ENCODE results near the gene KCNH2. TPM values are rescaled to one million over a fixed set of nuclear protein-coding genes. Genes with fewer than 3 reads are reported as not detected.

Gene KCNH2
- total and polyA plus RNA-seq, 7 donors = 0.46 to 107 (median 40.6) TPM

DNA sequence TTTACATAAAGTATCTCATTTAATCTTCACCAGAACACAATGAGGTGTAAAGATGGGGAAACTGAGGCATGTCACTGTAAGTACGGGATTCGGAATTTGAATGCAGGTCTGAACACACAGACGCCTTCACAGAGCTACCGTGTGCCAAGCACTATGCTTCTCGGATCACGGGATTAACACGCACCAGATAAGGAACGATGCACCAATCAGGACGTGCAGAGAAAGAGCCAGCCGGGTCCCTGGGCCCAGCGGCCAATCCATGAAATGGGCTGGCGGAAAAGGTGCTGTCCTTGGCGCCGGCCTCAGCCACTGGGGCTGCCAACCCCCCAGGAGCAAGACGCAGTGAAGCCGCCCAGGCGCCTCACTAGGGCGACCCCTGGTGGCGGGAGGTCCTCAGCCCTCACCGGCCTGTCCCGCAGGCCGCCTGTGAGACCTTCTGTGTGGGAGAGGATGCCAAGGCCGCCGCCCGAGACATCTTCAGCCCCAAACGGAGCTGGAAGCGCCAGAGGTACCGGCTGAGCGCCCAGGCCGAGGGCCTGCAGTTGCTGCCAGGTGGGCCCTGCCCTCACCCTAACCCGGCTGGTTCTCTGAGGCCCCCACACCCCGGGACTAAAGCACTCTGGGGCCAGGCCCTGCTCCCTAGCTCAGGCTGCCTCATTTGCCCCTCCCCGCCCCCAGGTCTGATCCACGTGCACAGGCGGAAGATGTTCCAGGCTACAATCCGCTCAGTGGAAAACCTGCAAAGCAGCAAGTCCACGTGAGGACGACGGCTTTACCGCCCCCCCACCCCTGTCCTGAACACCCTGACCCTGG lies 30.6 kb upstream of the KCNH2 start:
- Histone ChIP-seq H3K9me3 (no peaks in the 10 kb centered on the region), H3K4me3 (peak overlapping the region in 2 of 4 donors; percentile 17 to 19), H3K4me1 (peaks cover 0 to 20% (median 9%) of the 10 kb centered on the region in 4 donors), H3K36me3 (no peaks in the 10 kb centered on the region), H3K27ac (no peak overlapping the region), H3K27me3 (peaks cover 8 to 47% (median 35%) of the 10 kb centered on the region in 3 donors)
- TF ChIP-seq, protein P1, sequence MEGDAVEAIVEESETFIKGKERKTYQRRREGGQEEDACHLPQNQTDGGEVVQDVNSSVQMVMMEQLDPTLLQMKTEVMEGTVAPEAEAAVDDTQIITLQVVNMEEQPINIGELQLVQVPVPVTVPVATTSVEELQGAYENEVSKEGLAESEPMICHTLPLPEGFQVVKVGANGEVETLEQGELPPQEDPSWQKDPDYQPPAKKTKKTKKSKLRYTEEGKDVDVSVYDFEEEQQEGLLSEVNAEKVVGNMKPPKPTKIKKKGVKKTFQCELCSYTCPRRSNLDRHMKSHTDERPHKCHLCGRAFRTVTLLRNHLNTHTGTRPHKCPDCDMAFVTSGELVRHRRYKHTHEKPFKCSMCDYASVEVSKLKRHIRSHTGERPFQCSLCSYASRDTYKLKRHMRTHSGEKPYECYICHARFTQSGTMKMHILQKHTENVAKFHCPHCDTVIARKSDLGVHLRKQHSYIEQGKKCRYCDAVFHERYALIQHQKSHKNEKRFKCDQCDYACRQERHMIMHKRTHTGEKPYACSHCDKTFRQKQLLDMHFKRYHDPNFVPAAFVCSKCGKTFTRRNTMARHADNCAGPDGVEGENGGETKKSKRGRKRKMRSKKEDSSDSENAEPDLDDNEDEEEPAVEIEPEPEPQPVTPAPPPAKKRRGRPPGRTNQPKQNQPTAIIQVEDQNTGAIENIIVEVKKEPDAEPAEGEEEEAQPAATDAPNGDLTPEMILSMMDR (IDR thresholded peaks at IDR 0.05) = peak in 3 of 4 experiments; percentile 32 to 62 (median 33)
- TF ChIP-seq POLR2AphosphoS5 (IDR thresholded peaks at IDR 0.05) = no peak
- intact Hi-C loops (cut with DNase I) = loop anchor here (5.0 kb wide), 1 partner anchor 231 kb away; no protein-coding TSS in a partner anchor
- DNase-seq = no peak
- 58 to 68% methylated on average over 40 of the region's 40 CpGs for WGBS, 2 donors

DNA sequence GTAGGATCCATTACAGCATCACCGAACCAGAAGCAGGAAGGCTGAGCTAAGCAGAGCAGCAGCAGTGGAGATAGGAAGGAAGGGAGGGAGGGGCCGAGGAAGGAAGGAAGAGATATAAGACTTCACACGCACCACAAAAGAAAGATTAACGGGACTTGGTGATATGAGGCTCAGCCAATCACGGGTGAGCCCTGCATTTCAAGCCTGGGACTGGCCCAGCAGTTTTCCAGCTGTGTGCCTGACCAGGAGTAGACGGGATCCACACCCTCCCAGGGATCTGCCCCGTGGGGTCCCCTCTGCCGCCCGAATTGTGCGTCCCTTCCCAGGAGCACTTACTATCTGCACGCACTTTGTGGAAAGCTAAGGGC lies 30.0 kb upstream of the KCNH2 start:
- TF ChIP-seq POLR2A (IDR thresholded peaks at IDR 0.05) = no peak
- TF ChIP-seq EP300 (IDR thresholded peaks at IDR 0.05) = no peak
- no peak for TF ChIP-seq POLR2AphosphoS5 (IDR thresholded peaks at IDR 0.05)
- TF ChIP-seq, protein P1 (IDR thresholded peaks at IDR 0.05) = no peak
- peaks cover 3 to 41% (median 29%) of the 10 kb centered on the region in 3 donors for H3K27me3 ChIP-seq
- 46 to 56% methylated on average over 11 of the region's 11 CpGs for WGBS, 2 donors

DNA sequence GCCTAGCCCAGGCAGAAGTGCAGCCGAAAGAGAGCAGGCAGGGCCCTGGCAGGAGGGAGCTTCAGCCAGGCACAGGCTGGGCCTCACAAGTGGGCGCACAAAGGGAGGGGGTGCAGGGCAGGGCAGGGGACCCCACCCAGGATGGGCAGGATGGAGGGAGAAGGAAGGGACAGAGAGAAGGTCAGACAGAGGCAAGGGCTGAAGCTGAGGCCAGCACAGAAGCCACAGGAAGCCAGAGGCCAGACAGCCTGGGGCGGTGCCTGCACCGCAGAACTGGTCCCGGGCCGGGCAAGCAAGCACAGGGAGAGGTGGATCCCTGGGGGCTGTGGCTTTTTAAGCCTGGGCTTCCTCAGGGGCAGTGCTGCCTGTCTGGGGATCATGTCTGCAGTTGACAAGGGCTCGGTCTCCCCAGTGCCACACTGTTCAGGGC lies 29.4 kb upstream of the KCNH2 start:
- Histone ChIP-seq H3K4me3 (no peak overlapping the region), H3K36me3 (no peaks in the 10 kb centered on the region), H3K27me3 (peaks cover 1 to 34% (median 26%) of the 10 kb centered on the region in 3 donors), H3K4me1 (peaks cover 0 to 10% (median 0%) of the 10 kb centered on the region in 4 donors), H3K9me3 (no peaks in the 10 kb centered on the region), H3K27ac (no peak overlapping the region)
- DNase-seq = no peak
- 74 to 83% methylated on average over 7 of the region's 7 CpGs for WGBS, 2 donors
- intact Hi-C loops (cut with DNase I) = loop anchor here (5.0 kb wide), 1 partner anchor 230 kb away; no protein-coding TSS in a partner anchor
- no peak for TF ChIP-seq POLR2A (IDR thresholded peaks at IDR 0.05)
- TF ChIP-seq, protein P1 (IDR thresholded peaks at IDR 0.05) = no peak
- TF ChIP-seq EP300 (IDR thresholded peaks at IDR 0.05) = no peak
- TF ChIP-seq POLR2AphosphoS5 (IDR thresholded peaks at IDR 0.05) = no peak

More for the DNA sequence above, 30.0 kb upstream of the KCNH2 start:
- H3K27ac ChIP-seq = no peak overlapping the region
- H3K36me3 ChIP-seq = no peaks in the 10 kb centered on the region
- H3K9me3 ChIP-seq = no peaks in the 10 kb centered on the region
- peak overlapping the region in 2 of 4 donors; percentile 17 to 19 for H3K4me3 ChIP-seq
- H3K4me1 ChIP-seq = peaks cover 0 to 14% (median 3%) of the 10 kb centered on the region in 4 donors
- no peak for DNase-seq
- intact Hi-C loops (cut with DNase I) = loop anchor here (5.0 kb wide), 1 partner anchor 231 kb away; no protein-coding TSS in a partner anchor

DNA sequence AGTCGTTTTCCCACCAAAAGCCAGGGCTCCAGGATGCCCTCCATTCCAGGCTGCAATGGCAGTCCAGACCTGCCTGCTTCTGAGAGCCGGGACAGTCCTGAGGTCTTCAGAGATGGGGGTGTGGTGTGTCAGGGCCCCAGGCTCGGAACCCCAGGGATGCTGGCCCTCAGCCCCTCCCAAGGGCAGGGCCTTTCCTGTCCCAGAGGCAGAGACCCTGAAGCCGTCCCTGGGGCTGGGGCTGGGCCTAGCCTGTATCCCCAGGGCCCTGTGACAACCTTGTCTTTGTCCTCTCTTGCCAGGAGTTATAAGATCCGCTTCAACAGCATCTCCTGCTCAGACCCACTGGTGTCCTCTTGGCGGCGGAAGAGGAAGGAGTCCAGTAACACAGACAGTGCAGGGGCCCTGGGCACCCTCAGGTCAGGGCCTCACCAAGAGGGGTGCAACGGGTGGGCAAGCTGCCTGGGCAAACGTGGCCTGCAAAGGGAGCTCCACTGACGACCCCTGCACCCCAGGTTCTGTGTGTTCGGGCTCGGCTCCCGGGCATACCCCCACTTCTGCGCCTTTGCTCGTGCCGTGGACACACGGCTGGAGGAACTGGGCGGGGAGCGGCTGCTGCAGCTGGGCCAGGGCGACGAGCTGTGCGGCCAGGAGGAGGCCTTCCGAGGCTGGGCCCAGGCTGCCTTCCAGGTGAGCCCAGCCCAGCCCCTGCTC lies 28.6 kb upstream of the KCNH2 start:
- no peak for DNase-seq
- H3K36me3 ChIP-seq = no peaks in the 10 kb centered on the region
- H3K4me1 ChIP-seq = peaks cover 0 to 10% (median 0%) of the 10 kb centered on the region in 4 donors
- intact Hi-C loops (cut with DNase I) = loop anchor here (5.0 kb wide), 1 partner anchor 229 kb away; no protein-coding TSS in a partner anchor
- H3K4me3 ChIP-seq = no peak overlapping the region
- H3K27me3 ChIP-seq = peaks cover 0 to 27% (median 19%) of the 10 kb centered on the region in 3 donors
- TF ChIP-seq POLR2A (IDR thresholded peaks at IDR 0.05) = no peak
- no peak for TF ChIP-seq EP300 (IDR thresholded peaks at IDR 0.05)
- TF ChIP-seq, protein P1 (IDR thresholded peaks at IDR 0.05) = no peak
- TF ChIP-seq POLR2AphosphoS5 (IDR thresholded peaks at IDR 0.05) = no peak
- H3K9me3 ChIP-seq = no peaks in the 10 kb centered on the region
- no peak overlapping the region for H3K27ac ChIP-seq
- 87 to 91% methylated on average over 23 of the region's 23 CpGs for WGBS, 2 donors
